Activated naive CD8-positive, alpha-beta T cell treated with anti-CD3 and anti-CD28 coated beads, Interleukin-2, amount 10 ng/mL, durations not matched to agents 7 days and 5 days (primary cell): Measurements from ENCODE around the gene LONP2. TPM values are rescaled to one million over a fixed set of nuclear protein-coding genes. Genes with fewer than 3 reads are reported as not detected.
"Not testable (repeated sequence)": the region's sequence is repeated elsewhere in the genome, so short reads cannot be mapped to it uniquely, and the experiment has no call there.

ENCODE experiments used
- ATAC-seq: fragments of 150-1000 bp; cut with Tn5 transposase; one replicate; pipeline ENCODE4 v1.10.0; 2021; ENCODE audit warnings: low read depth, moderate library complexity
- POLR2A ChIA-PET: fragments of 350-600 bp; sonication (Branson Sonifier 250); formaldehyde crosslinking; loops from one replicate; lab custom pipeline; 2021; ENCODE audit warnings: antibody characterized with exemption; lab: Charles Lee
- DNase-seq: peaks from one replicate; pipeline ENCODE4 v3.0.0; 2021
- H3K27ac Mint-ChIP-seq: one replicate; pipeline ENCODE4 v1.8.0; 2022; ENCODE audit warnings: mild to moderate bottlenecking, mixed read lengths
- H3K27me3 Mint-ChIP-seq: one replicate; pipeline ENCODE4 v1.8.0; 2022; ENCODE audit warnings: mild to moderate bottlenecking, moderate library complexity, mixed read lengths
- H3K36me3 Mint-ChIP-seq: one replicate; pipeline ENCODE4 v1.8.0; 2021; ENCODE audit warnings: mild to moderate bottlenecking, mixed read lengths
- H3K4me1 Mint-ChIP-seq: one replicate; pipeline ENCODE4 v1.8.0; 2021; ENCODE audit warnings: mixed read lengths
- H3K4me3 Mint-ChIP-seq: one replicate; pipeline ENCODE4 v1.8.0; 2022; ENCODE audit warnings: mild to moderate bottlenecking, moderate library complexity, mixed read lengths
- H3K9me3 Mint-ChIP-seq: one replicate; pipeline ENCODE4 v1.8.0; 2021; ENCODE audit warnings: mixed read lengths
- total RNA-seq, 2 experiments: library from RNA; stranded (reverse); gene quantifications; one replicate each; pipeline ENCODE4 v1.2.3, GENCODE V29; 2021

LONP2 gene
- total RNA-seq, 2 experiments from 2014 or later, result 66.3 to 70.0 TPM

DNA sequence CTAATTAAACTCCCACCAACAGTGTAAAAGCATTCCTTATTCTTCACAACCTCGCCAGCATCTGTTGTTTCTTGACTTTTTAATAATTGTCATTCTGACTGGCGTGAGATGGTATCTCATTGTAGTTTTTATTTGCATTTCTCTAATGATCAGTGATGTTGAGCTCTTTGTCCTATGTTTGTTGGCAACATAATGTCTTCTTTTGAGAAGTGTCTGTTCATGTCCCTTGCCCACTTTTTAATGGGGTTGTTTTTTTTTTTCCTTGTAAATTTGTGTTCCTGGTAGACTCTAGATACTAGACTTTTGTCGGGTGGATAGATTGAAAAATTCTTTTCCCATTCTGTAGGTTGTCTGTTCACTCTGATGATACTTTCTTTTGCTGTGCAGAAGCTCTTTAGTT, 69.8 kb downstream of the LONP2 start:
- POLR2A ChIA-PET, H3K27ac Mint-ChIP-seq, DNase-seq, H3K4me3 Mint-ChIP-seq, ATAC-seq, H3K27me3 Mint-ChIP-seq: not testable (repeated sequence)
- Mint-ChIP-seq H3K4me1 (peaks cover 17% of the 10 kb centered on the region), H3K36me3 (peaks cover 77% of the 10 kb centered on the region), H3K9me3 (peaks cover 30% of the 10 kb centered on the region)

GRCh38 chr16:48317026-48317425, 72.9 kb downstream of the LONP2 start:
- no peak overlapping the region for H3K4me3 Mint-ChIP-seq
- H3K9me3 Mint-ChIP-seq, result peaks cover 19% of the 10 kb centered on the region
- no peak overlapping the region for H3K27ac Mint-ChIP-seq
- peaks cover 46% of the 10 kb centered on the region for H3K36me3 Mint-ChIP-seq
- ATAC-seq (no peak), DNase-seq (no peak)
- H3K27me3 Mint-ChIP-seq, result no peaks in the 10 kb centered on the region
- H3K4me1 Mint-ChIP-seq, result peaks cover 21% of the 10 kb centered on the region
- POLR2A ChIA-PET, result interaction anchor here (0.9 to 1.1 kb wide), 2 partner anchors 14 to 306 kb away, joined by 3 to 7 read pairs; no protein-coding TSS in a partner anchor

- Mint-ChIP-seq H3K4me1 (peaks cover 21% of the 10 kb centered on the region), H3K27ac (peak overlapping the region; percentile 35), H3K27me3 (no peaks in the 10 kb centered on the region), H3K36me3 (peaks cover 41% of the 10 kb centered on the region), H3K4me3 (peak overlapping the region; percentile 23), H3K9me3 (peaks cover 13% of the 10 kb centered on the region)
- DNase-seq (no peak), ATAC-seq (peak; percentile 19)
- POLR2A ChIA-PET, result interaction anchor here (0.9 to 1.1 kb wide), 2 partner anchors 14 to 306 kb away, joined by 3 to 7 read pairs; no protein-coding TSS in a partner anchor
Observed at GRCh38 chr16:48317614-48318315, 73.7 kb downstream of the LONP2 start.

- peaks cover 21% of the 10 kb centered on the region for H3K4me1 Mint-ChIP-seq
- ATAC-seq, result peak; percentile 94
- H3K27me3 Mint-ChIP-seq, result no peaks in the 10 kb centered on the region
- DNase-seq, result peak; percentile 42
- POLR2A ChIA-PET, result interaction anchor here (0.6 to 1.5 kb wide), 3 partner anchors 48 to 303 kb away, joined by 3 read pairs; no protein-coding TSS in a partner anchor
- H3K36me3 Mint-ChIP-seq, result peaks cover 34% of the 10 kb centered on the region
- peaks cover 5% of the 10 kb centered on the region for H3K9me3 Mint-ChIP-seq
- peak overlapping the region; percentile 84 for H3K27ac Mint-ChIP-seq
- peak overlapping the region; percentile 57 for H3K4me3 Mint-ChIP-seq
Observed at GRCh38 chr16:48318630-48319029, 74.5 kb downstream of the LONP2 start.

DNA sequence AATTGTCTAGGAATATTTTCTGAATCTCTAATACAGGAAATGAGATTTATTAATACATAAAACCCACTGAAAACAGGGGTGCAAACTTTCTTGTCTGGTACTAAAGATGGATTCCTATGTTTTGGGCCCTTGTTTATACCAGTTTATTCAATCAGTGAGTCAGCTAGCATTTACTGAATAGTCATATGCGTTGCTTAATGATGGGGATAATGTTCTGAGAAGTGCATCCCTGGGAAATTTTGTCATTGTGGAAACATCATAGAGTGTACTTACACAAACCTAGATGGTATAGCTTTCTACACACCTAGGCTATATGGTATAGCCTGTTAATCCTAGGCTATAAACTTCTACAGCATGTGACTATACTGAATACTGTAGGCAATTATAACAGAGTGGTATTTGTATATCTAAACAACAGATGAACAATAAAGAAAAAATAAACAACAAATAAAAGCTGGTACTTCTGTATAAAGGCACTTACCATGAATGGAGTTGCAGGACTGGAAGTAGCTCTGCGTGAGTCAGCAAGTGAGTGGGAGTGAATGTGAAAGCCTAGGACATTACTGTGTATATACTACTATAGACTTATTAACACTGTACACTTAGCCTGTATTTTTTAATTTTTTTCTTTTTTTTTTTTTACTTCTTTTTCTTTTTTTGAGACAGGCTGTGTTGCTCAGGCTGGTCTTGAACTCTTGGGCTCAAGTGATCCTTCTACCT, 77.4 kb downstream of the LONP2 start:
- POLR2A ChIA-PET, result interaction anchor here (0.8 kb wide), 1 partner anchor 13 kb away, joined by 3 read pairs; no protein-coding TSS in a partner anchor
- H3K27ac Mint-ChIP-seq, result no peak overlapping the region
- ATAC-seq (no peak), DNase-seq (no peak)
- no peaks in the 10 kb centered on the region for H3K9me3 Mint-ChIP-seq
- no peak overlapping the region for H3K4me3 Mint-ChIP-seq
- no peaks in the 10 kb centered on the region for H3K27me3 Mint-ChIP-seq
- H3K36me3 Mint-ChIP-seq, result peaks cover 24% of the 10 kb centered on the region
- peaks cover 21% of the 10 kb centered on the region for H3K4me1 Mint-ChIP-seq

DNA sequence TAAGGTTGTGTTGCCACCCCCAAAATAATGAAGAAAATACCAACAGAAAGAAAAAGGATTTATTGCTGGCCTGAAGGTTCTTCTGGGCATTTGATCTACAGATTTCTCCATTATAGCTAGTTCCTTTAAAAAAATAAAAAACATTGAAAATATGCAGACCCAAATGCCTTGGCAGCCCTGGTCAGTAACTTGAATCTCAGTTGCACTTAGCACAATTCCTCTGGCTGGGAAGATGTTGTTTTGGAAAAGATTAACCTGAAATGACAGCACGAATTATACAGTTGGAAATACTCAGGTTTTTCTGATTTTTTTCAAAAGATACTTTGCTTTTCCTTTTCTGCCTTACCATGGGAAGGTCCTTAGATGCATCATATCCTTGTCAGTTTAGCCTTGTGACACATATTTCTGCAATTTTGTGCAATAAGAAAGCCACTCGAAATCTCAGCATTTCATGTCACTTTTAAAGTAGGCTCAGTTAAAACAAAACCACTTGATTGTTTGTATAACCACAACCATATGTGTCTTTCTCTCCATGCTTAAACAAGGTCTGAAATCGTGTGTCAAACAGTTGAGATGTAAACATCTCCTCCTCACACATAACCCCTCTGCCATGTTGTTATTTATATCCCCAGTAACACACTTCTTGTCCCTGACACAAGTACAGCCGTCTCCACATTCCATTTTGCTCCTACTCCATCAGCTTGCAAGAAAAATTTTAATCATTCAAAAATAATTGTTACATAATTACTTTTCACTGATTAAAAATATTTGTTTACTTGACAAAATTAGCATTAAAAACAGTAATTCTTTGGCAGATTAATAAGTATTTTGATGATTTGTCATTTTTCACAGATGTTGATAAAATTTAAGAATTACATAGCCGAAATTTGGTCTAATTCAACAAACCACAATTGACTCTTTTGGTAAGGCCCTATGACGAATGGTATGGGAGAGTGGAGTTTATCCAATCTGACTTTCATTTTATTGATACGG, 80.0 kb downstream of the LONP2 start:
- POLR2A ChIA-PET, result no interaction called here

GRCh38 chr16:48326915-48327314, 82.8 kb downstream of the LONP2 start:
- Mint-ChIP-seq H3K27me3 (no peaks in the 10 kb centered on the region), H3K27ac (no peak overlapping the region)

More for the DNA sequence above, 80.0 kb downstream of the LONP2 start:
- H3K27ac Mint-ChIP-seq, result no peak overlapping the region
- peaks cover 16% of the 10 kb centered on the region for H3K36me3 Mint-ChIP-seq
- no peaks in the 10 kb centered on the region for H3K27me3 Mint-ChIP-seq
- no peak overlapping the region for H3K4me3 Mint-ChIP-seq
- peaks cover 2% of the 10 kb centered on the region for H3K4me1 Mint-ChIP-seq
- DNase-seq, result no peak
- ATAC-seq, result no peak
- no peaks in the 10 kb centered on the region for H3K9me3 Mint-ChIP-seq

GRCh38 chr16:48329138-48329537, 85.0 kb downstream of the LONP2 start:
- H3K4me3 Mint-ChIP-seq, result no peak overlapping the region
- H3K27me3 Mint-ChIP-seq, result no peaks in the 10 kb centered on the region
- no peaks in the 10 kb centered on the region for H3K9me3 Mint-ChIP-seq
- DNase-seq (no peak), ATAC-seq (no peak)
- H3K36me3 Mint-ChIP-seq, result peaks cover 21% of the 10 kb centered on the region
- POLR2A ChIA-PET, result no interaction called here
- no peak overlapping the region for H3K27ac Mint-ChIP-seq
- H3K4me1 Mint-ChIP-seq, result no peaks in the 10 kb centered on the region

More at GRCh38 chr16:48326915-48327314, 82.8 kb downstream of the LONP2 start:
- POLR2A ChIA-PET, result no interaction called here
- H3K36me3 Mint-ChIP-seq, result peaks cover 23% of the 10 kb centered on the region
- ATAC-seq (no peak), DNase-seq (no peak)
- no peak overlapping the region for H3K4me3 Mint-ChIP-seq
- no peaks in the 10 kb centered on the region for H3K9me3 Mint-ChIP-seq
- H3K4me1 Mint-ChIP-seq, result no peaks in the 10 kb centered on the region

DNA sequence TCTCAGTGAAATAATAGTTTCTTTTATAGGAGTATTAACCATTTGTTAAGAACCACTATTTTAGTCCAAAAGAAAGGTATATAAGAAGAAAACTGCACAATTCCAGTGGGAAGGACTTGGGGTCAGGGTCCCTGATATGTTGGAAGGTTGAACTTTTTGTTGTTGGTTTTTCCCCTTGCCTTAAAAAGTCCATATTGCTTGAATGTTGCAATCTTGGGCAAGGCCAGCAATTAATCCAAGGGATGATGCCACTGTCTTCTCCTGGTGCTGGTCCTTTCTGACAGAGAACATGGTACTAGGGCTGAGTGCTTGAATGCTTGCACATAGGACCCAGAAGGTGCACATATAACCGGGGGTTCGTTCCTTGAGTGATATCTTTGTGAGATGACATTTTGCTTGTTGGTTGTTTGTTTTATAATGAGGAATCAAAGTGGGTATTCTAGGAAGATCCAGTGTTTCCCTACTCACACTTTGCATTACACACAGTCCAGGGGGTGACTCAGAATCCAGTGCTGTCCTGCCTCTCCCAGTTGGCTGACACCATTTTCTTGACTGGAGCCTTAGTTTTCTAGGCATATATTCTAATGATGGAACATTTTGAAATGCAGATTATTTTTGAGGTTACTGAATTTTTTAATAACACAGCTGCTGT, 86.2 kb downstream of the LONP2 start:
- DNase-seq, result no peak
- Mint-ChIP-seq H3K4me3 (no peak overlapping the region), H3K27ac (no peak overlapping the region), H3K9me3 (no peaks in the 10 kb centered on the region), H3K27me3 (no peaks in the 10 kb centered on the region), H3K4me1 (no peaks in the 10 kb centered on the region), H3K36me3 (peaks cover 23% of the 10 kb centered on the region)
- POLR2A ChIA-PET, result interaction anchor here (0.8 kb wide), 1 partner anchor 95 kb away, joined by 3 read pairs; no protein-coding TSS in a partner anchor
- ATAC-seq, result no peak

GRCh38 chr16:48330841-48331192, 86.7 kb downstream of the LONP2 start:
- H3K4me3 Mint-ChIP-seq, result no peak overlapping the region
- no peaks in the 10 kb centered on the region for H3K27me3 Mint-ChIP-seq
- H3K9me3 Mint-ChIP-seq, result no peaks in the 10 kb centered on the region
- H3K27ac Mint-ChIP-seq, result no peak overlapping the region
- no peak for DNase-seq
- no peaks in the 10 kb centered on the region for H3K4me1 Mint-ChIP-seq
- no peak for ATAC-seq
- POLR2A ChIA-PET, result interaction anchor here (0.8 to 1.2 kb wide), 2 partner anchors 13 to 95 kb away, joined by 3 to 7 read pairs; no protein-coding TSS in a partner anchor
- peaks cover 25% of the 10 kb centered on the region for H3K36me3 Mint-ChIP-seq

- no peak overlapping the region for H3K27ac Mint-ChIP-seq
- H3K4me1 Mint-ChIP-seq, result no peaks in the 10 kb centered on the region
- H3K9me3 Mint-ChIP-seq, result no peaks in the 10 kb centered on the region
- ATAC-seq (no peak), DNase-seq (no peak)
- POLR2A ChIA-PET, result no interaction called here
- H3K27me3 Mint-ChIP-seq, result no peaks in the 10 kb centered on the region
- no peak overlapping the region for H3K4me3 Mint-ChIP-seq
- H3K36me3 Mint-ChIP-seq, result peaks cover 37% of the 10 kb centered on the region
Observed at GRCh38 chr16:48332978-48333377, 88.9 kb downstream of the LONP2 start.

DNA sequence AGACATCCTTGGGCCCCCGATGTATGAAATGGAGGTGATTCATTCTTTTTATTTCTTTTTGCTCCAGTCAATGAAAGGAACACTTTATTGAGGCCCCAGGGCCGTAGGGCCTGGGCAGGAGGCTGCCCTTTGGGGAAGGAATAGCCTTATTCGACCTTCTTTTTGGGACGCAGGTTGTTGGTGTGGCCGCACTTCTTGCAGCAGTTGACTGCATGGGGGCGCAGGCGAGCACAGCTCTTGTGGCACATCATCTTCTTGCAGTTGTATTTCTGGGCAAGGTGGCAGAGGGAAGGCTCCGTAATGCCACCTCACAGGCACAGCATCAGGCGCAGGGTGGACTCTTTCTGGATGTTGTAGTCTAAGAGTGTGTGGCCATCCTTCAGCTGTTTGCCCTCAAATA, 90.2 kb downstream of the LONP2 start:
- peaks cover 43% of the 10 kb centered on the region for H3K36me3 Mint-ChIP-seq
- H3K4me3 Mint-ChIP-seq, result no peak overlapping the region
- DNase-seq (no peak), ATAC-seq (no peak)
- H3K27me3 Mint-ChIP-seq, result no peaks in the 10 kb centered on the region
- H3K27ac Mint-ChIP-seq, result no peak overlapping the region
- POLR2A ChIA-PET, result interaction anchor here (1.1 kb wide), 1 partner anchor 22 kb away, joined by 3 read pairs; no protein-coding TSS in a partner anchor
- H3K9me3 Mint-ChIP-seq, result no peaks in the 10 kb centered on the region
- H3K4me1 Mint-ChIP-seq, result peaks cover 3% of the 10 kb centered on the region
